Left kidney (tissue), 2 donors: ENCODE measurements around the gene YY1. TPM values are rescaled to one million over a fixed set of nuclear protein-coding genes. Genes with fewer than 3 reads are reported as not detected.
"Not testable (repeated sequence)": the region's sequence is repeated elsewhere in the genome, so short reads cannot be mapped to it uniquely, and the experiment has no call there.

ENCODE experiments used
- DNase-seq: peaks from one replicate; pipeline ENCODE4 v3.0.0-alpha.2; 2013
- polyA plus RNA-seq: library from polyadenylated mRNA; unstranded; fragments of 120-200 nt; gene quantifications from one replicate; pipeline ENCODE4 v1.2.1, GENCODE V29; 2013; ENCODE audit not compliant: insufficient read length

Gene YY1
- polyA plus RNA-seq, 1 donor = 150 TPM

DNA sequence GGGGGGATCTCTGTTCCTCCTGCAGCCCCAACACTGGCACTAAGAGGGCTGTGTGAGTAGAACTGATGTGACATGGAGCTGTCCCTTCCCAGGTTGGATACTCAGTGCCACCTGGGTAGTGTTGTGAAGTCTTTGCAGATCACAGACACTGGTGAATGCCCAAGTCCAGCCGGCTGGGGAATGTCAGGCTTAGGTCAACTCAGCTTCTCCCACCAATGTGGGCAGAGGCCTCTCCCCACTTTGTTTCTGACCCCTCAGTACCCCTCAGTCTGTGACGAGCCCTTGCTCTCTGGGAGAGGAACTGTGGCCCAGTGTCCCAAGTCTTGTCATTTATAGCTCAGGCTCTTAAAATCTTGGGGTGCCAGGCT is 56.0 kb downstream of the YY1 start:
- no peak for DNase-seq

DNA sequence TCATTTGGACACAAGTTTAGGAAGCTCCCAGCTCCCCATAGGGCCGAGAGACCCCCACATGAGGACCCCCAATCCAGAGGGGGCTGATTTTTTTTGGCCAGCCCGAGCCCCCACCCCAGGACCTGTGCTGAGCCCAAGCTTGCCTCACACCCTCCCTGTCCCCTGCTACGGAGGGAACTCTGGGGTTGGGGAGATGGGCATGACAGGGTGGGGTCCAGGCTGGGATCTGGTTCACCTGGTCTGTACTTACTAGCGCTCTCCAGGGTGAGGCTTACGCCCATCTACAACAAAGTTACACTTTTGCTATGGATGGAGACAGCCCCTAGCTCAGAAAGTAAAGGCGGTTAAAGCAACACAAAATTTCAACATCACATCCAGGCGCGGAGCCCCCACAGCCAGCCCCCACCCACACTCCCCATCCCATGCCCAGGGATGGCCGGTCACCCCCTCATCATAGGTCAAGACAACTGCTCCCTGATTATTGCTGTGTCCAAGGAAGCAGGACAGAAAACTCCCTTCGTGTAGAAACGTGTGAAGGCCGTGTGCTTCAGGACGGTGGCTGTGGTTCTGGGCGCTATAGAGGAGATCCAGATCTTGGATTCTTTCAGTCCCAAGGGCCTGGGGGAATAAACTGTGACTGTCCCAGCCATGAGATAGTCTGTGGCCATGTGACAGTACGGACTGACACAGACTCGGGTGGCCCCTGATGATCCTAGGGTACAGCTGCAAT is 56.6 kb downstream of the YY1 start:
- no peak for DNase-seq

DNA sequence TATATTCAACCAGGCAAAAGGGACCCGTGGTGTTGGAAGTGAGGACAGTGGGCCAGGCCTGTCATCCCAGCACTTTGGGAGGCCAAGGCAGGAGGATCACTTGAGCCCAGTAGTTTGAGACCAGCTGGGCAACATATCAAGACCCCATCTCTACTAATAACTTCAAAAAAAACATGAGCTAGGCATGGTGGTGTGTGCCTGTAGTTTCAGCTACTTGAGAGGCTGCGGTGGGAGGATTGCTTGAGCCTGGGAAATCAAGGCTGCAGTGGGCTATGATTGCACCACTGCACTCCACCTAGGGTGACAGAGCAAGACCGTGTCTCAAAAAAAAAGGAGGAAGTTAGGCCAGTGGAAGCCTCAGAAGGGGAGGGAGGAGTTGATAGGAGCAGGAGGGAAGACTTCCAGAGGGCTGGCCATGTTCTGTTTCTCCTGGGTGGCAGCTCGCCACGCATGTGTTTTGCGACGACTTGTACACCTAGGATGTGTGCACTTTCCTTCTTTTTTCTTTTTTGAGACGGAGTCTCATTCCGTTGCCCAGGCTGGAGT is 57.2 kb downstream of the YY1 start:
- no peak for DNase-seq

- not testable (repeated sequence) for DNase-seq
Measured at GRCh38 chr14:100296729-100297128, 57.8 kb downstream of the YY1 start.

DNA sequence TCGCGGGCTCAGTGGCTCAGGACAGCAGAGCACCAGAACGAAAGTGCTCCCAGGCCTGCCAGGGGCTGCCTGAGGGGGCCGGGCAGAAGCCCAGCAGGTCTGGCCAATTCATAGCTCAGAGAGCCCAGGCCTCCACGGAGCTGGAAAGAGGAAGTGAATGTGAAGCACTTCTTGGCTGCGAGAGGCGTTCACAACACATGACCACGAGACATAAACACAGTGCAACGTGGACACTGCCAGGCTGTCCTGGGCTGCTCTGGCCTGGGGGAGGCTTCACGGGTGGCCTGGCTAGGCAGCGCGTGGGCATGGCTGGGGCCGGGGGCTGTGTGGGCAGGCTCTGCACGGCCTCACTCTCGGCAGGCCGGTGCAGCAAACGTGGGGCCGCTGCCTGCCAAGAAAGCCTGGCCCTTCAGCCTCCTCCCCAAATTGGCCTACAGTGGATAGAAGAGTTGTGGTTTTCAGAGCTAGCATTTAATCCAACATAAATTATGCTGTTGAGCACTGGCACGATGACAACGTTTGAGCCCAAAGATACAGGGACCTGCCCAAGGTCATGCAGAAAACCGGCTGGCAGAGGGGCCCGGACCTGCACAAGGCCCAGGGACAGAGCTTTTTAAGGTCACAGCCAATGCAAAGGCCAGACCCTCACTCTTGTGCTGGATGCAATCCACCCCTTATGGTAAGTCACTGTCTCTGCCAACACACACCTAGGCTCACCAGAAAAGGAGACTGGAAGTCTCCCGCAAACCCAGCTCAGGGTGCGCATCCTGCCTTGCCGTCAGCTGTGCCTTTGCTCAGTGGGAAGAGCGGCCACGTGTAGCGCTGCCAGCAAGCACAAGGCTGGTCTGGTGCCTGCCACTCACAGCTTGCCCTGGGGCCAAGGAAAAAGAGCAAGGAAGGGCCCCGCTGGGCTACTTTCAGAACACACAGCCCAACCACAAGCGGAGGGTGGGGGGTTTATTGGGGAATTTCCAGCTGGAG is 58.7 kb downstream of the YY1 start:
- no peak for DNase-seq

DNA sequence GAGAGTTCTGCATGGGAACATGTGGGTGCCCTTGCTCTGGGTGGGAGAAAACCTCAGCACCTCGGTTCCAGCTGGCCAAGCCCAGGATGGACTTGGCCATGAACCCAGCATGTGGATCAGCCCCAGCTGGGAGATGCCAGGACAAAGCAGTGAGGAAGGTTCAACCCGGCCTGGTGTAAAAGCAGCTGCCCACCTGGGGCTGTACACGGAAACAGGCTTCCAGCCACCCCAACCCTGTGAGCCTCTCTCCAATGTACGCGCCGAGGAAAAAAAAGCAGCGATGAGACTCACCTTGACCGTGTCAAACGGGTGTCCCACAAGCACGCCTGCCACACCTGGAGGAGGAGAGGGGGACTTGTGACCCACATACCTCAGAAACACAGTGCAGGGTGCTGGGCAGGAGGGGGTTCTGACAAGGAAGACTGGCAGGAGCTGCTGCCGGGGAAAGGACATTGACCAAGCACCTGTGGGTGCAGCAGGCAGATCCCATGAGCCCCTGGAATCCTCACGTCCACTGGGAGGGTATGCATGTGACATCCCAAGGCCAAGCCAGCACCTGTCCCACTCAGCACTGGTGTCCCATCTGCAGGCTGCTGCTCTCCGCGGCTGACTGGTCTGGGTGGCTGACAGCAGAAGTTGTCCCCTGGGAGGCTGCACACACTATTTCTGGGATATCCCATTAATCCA is 59.8 kb downstream of the YY1 start:
- no peak for DNase-seq

GRCh38 chr14:100299238-100299560 is 60.3 kb downstream of the YY1 start:
- no peak for DNase-seq

- DNase-seq = no peak
Measured at GRCh38 chr14:100302616-100303015, 63.7 kb downstream of the YY1 start.

DNA sequence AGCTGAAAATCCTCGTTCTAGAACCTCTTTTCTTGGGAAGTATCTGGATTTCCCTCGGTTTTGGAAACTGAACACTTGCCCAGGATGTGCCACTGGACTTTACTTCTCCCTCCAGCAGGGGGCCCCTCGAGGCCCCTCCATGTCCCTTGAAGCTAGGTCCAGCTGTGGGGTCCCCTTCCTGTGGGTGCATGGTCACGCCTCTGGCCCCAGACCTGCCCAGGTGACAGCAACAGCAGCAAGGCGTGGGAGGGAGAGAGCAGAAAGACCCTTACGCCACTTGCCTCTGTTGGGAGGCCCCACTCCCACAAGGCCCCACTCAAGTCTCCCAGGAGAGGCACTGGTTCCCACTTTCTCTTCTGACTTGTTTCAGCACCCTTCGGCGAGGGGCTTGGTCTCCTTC is 64.2 kb downstream of the YY1 start:
- DNase-seq = no peak

DNA sequence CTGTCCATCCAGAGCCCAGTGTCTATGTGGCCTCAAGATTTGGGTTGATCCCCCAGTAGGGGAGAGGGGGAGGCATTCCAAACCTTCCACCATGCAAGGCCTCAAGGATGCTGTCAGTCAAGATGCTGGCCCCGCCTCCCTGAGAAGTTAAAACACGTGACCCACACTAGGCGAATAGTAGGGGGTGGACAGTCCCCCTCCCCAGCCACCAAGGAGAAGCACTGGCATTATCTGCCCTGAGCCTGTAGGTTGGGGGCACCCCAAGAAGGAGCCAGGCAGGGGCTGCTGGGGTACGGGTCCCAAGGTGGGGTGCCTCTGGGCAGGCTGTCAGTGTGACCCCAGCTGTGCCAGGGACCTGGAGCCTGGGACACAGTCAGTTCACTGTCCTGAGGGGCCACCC is 65.0 kb downstream of the YY1 start:
- no peak for DNase-seq

DNA sequence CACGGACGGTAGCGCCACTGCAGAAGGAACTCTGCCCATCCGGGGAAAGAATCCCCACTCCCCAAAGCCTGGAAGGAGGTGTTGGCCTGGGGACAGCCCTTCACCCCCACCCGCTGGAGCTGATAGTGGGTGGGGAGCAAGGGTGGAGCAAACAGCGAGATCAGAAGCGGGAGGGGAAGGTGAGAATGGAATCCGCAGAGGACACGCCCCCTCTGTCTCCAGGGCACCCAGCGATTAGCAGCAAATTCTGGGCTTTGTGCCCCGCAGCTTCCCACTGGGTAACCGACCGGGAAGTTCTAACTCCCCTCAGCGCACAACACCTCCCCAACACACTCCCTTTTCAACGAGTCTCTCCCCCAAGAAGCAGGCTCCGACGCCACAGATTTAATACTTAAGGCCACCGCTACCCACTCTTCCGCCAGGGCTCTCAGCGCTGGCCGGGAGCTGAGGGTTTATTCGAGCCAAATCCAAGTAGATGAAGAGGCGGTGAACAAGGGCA is 65.9 kb downstream of the YY1 start:
- no peak for DNase-seq

DNA sequence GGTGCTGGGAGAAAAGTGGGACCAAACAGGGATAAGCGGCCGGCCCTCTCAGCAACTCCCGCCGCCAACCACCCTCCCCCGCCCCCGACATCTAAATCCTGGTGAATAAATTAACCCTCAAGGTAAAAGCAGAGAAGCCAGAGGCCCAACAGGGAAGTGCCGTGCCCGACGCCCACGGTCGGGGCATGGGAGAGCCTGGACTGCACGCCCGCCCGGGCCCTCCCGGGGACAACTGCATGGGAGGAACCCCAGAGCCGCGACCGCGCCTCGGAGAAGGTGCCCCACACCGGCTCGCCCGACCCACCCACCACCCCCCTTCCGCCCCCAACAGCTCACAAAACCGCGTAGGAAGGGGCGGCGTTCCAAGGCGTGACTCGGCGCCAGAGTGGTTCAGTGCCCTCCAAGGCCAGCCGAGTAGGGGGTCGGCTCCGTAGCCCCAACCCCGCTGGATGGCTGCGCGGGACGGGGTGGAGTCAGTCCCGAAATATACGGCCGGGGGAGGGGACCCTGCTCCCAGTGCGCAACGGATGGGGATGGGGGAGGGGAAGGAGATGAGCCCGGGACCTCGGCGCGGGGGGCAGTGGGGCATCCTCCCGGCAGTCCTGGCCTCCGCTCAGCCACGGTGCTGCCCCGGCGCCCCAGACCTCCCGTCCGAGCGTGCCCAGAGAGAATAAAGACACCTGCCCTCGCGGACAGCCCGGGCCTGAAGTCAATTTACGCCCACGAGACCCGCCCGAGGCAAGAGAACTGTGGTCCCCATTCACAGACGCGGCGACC is 66.6 kb downstream of the YY1 start:
- no peak for DNase-seq

DNA sequence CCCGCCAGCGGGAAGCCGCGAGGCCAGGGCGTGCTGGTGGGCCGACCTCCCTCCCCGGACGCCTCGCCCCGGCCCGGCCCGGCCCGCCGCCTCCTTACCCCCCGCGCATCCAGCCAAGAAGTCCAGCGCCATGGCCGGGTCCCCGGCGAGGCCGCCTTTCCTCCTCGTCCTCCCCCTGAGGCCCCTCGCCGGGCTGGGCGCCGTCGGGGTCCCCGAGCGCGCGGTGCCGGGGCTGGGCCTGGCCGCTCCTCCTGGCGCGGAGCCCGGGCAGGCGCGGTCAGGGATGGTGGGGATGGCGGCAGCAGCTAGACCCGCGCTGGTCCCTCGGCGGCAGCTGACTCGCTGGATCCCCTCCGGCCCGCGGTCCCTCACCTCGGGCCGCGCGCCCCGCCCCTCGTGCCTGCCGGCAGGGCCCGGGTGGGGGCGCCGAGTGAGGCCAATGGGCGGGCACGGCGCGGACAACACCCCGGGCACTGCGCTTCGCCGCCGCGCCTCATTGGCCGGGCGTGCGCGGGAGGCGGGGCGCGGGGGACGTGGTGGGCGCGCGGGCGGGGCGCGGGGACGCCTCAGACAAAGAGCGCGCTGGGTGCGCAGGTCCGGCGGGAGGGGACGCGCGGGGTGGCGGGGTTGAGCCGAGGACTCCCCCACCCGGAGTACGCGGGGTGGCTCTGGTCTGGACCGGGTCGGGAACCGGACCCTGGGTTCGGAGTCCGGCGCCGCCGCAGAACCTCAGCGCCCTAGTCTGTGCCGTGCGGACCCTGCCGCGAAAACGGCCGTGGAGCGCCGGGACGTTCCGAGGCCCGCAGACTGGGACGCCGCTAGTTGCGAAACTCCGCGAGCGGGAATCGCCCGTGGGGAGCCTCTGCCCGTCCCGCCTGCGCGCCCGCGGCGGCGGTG is 67.4 kb downstream of the YY1 start, which contains the start of gene SLC25A29:
Gene SLC25A29, minus strand, starts transcription at position 344 of the 897 bp plus-strand sequence. Its CDS starts 212 bp downstream, at position 132.
- peak; percentile 90 for DNase-seq

GRCh38 chr14:100306998-100307765 is 68.2 kb downstream of the YY1 start:
- DNase-seq = no peak

GRCh38 chr14:100307766-100308426 is 69.0 kb downstream of the YY1 start:
- no peak for DNase-seq

DNA sequence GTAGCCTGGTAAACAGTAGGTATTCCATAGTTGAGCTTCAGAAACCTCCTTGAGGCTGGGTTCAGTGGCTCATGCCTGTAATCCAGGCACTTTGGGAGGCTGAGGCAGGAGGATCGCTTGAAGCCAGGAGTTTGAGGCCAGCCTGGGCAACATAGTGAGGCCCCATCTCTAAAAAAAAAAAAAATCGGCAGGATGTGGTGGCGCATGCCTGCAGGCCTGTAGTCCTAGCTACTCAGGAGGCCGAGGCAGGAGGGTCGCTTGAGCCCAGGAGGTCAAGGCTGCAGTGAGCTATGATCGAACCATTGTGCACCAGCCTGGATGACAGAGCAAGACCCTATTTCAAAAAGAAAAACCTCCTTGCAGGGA is 69.5 kb downstream of the YY1 start:
- DNase-seq = not testable (repeated sequence)

DNA sequence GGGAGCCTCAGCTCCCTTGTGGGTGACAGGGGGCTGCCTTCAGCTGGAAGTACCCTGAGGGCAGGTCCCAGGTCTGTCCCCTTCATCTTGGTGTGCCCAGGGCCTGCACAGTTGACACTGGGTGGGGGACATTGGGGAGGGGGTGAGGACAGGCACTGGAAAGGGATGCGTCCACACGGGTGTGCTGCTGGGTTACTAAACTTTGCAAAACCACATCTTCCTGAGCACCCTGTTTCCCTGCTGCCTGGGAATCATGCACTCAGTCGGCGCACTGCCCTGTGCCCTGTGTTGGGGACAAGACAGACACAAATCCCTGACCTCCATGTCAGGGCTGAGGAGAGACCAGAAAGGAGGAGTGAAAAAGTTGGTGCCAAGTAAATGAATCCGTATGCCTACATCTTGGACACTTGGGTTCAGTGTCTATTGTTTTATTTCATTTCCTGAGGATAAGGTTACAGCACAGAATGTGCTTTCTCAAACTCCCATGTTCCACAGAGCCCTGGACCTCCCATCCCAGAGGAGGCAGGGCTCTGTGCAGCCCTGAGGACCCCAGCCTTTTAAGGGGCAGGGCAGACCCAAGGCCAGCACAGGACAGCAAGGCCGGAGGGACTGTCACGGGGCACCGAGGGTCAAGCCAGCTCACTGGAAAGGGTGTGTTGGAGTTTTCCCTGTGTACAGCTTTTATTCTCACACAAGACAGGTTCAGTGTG is 70.2 kb downstream of the YY1 start:
- DNase-seq = no peak
